Measurements from ENCODE around the gene GAB1. TPM values are rescaled to one million over a fixed set of nuclear protein-coding genes. Genes with fewer than 3 reads are reported as not detected.
A peak's percentile ranks its signal among the peaks of the same experiment; 100 is the strongest.

GAB1 gene
- total RNA-seq, 3 donors from 2014 or later (not counting 1 experiment from before 2014, with no cell fraction given): 11.5 to 25.4 (median 11.9) TPM

DNA sequence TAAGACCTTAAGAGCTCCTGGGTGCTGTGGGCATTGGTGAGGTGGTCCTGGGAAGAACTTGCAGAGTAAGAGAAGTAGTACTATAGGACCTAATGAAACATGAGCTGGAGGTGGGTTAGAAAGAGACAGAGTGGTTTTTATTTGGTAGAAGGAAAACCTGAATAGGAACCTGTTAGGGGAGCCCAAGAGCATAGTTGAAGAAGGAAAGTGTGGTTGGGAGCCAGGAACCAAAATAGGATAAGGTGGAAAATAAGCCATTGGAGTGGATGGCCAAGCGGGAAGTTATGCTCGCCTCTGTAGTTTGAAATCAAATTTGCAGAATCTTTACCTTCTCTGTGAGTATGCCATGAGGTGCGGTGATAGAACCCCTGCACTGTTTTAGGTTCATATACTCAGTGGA is 26.7 kb downstream of the GAB1 start:
- DNase-seq (no peak), ATAC-seq (no peak)
- Mint-ChIP-seq H3K4me3 (no peak overlapping the region), H3K36me3 (no peaks in the 10 kb centered on the region), H3K9me3 (no peaks in the 10 kb centered on the region), H3K27me3 (ENCODE audit: low read depth in 2 of 2) (no peaks in the 10 kb centered on the region), H3K27ac (peak overlapping the region; percentile 32 to 41), H3K4me1 (peaks cover 34 to 39% of the 10 kb centered on the region in 2 donors)
- Histone ChIP-seq H3K27ac (ENCODE audit: low read length) (peak overlapping the region; percentile 66), H3K4me1 (ENCODE audit: control insufficient read depth, insufficient read depth, low read length) (peaks cover 40% of the 10 kb centered on the region), H3K27me3 (ENCODE audit: control insufficient read depth, insufficient read depth, low read length) (no peaks in the 10 kb centered on the region), H3K4me3 (ENCODE audit: low read length) (no peak overlapping the region), H3K9me3 (ENCODE audit: control insufficient read depth, insufficient read depth, low read length) (no peaks in the 10 kb centered on the region), H3K36me3 (ENCODE audit: control insufficient read depth, insufficient read depth, low read length) (no peaks in the 10 kb centered on the region)
- intact Hi-C loops (cut with micrococcal nuclease): no loop called here
- TF ChIP-seq, protein P1, sequence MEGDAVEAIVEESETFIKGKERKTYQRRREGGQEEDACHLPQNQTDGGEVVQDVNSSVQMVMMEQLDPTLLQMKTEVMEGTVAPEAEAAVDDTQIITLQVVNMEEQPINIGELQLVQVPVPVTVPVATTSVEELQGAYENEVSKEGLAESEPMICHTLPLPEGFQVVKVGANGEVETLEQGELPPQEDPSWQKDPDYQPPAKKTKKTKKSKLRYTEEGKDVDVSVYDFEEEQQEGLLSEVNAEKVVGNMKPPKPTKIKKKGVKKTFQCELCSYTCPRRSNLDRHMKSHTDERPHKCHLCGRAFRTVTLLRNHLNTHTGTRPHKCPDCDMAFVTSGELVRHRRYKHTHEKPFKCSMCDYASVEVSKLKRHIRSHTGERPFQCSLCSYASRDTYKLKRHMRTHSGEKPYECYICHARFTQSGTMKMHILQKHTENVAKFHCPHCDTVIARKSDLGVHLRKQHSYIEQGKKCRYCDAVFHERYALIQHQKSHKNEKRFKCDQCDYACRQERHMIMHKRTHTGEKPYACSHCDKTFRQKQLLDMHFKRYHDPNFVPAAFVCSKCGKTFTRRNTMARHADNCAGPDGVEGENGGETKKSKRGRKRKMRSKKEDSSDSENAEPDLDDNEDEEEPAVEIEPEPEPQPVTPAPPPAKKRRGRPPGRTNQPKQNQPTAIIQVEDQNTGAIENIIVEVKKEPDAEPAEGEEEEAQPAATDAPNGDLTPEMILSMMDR (IDR thresholded peaks at IDR 0.05): no peak
- WGBS (ENCODE audit: insufficient coverage): 94% methylated on average over 3 of the region's 3 CpGs

DNA sequence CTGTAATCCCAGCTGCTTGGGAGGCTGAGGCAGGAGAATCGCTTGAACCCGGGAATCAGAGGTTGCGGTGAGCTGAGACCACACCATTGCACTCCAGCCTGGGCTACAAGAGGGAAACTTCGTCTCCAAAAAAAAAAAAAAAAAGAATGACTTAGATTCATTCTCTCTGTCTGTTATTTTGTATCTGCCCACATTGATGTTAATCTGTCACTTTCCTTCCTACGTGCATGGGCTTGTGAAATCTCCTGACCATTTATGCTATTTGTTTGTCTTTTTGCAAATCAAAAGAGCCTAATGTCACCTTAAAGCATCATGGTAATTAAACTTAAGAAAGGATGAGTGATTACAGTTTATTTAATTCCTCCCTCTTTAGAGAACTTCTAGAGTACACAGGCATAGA is 27.4 kb downstream of the GAB1 start:
- Mint-ChIP-seq H3K27ac (no peak overlapping the region), H3K4me1 (peaks cover 27 to 32% of the 10 kb centered on the region in 2 donors), H3K36me3 (no peaks in the 10 kb centered on the region), H3K9me3 (no peaks in the 10 kb centered on the region), H3K27me3 (ENCODE audit: low read depth in 2 of 2) (no peaks in the 10 kb centered on the region), H3K4me3 (no peak overlapping the region)
- DNase-seq (no peak), ATAC-seq (peak in 1 of 3 donors; percentile 51)
- no peak overlapping the region for H3K4me3 ChIP-seq (ENCODE audit: low read length)
- no peaks in the 10 kb centered on the region for H3K9me3 ChIP-seq (ENCODE audit: control insufficient read depth, insufficient read depth, low read length)
- intact Hi-C loops (cut with micrococcal nuclease): no loop called here
- H3K27me3 ChIP-seq (ENCODE audit: control insufficient read depth, insufficient read depth, low read length): no peaks in the 10 kb centered on the region
- 80% methylated on average over 5 of the region's 5 CpGs for WGBS (ENCODE audit: insufficient coverage)
- TF ChIP-seq, protein P1 (IDR thresholded peaks at IDR 0.05): no peak
- no peaks in the 10 kb centered on the region for H3K36me3 ChIP-seq (ENCODE audit: control insufficient read depth, insufficient read depth, low read length)
- peaks cover 36% of the 10 kb centered on the region for H3K4me1 ChIP-seq (ENCODE audit: control insufficient read depth, insufficient read depth, low read length)
- peak overlapping the region; percentile 66 for H3K27ac ChIP-seq (ENCODE audit: low read length)

DNA sequence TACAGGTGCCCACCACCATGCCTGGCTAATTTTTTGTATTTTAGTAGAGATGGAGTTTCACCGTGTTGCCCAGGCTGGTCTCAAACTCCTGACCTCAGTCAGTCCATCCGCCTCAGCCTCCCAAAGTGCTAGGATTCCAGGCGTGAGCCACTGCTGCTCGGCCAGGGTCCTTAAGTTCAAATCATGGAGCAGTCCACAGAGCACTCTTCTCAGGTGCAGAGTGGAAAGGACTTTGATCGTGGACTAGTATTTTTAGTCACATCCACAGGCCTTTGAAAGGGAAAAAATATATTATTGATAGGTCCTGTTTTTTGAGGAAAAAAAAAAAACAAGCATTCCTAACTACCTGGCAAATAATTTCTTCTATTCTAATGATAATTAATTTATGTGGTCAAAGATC is 31.2 kb downstream of the GAB1 start:
- intact Hi-C loops (cut with micrococcal nuclease): no loop called here
- Mint-ChIP-seq H3K4me1 (peaks cover 6 to 19% of the 10 kb centered on the region in 2 donors), H3K27me3 (ENCODE audit: low read depth in 2 of 2) (no peaks in the 10 kb centered on the region), H3K4me3 (no peak overlapping the region), H3K27ac (no peak overlapping the region), H3K36me3 (no peaks in the 10 kb centered on the region), H3K9me3 (peaks cover 0 to 2% of the 10 kb centered on the region in 2 donors)
- H3K9me3 ChIP-seq (ENCODE audit: control insufficient read depth, insufficient read depth, low read length): no peaks in the 10 kb centered on the region
- DNase-seq: no peak
- no peak overlapping the region for H3K4me3 ChIP-seq (ENCODE audit: low read length)
- 97% methylated on average over 5 of the region's 5 CpGs for WGBS (ENCODE audit: insufficient coverage)
- ATAC-seq: no peak
- TF ChIP-seq, protein P1 (IDR thresholded peaks at IDR 0.05): no peak
- H3K27ac ChIP-seq (ENCODE audit: low read length): no peak overlapping the region
- H3K4me1 ChIP-seq (ENCODE audit: control insufficient read depth, insufficient read depth, low read length): peaks cover 16% of the 10 kb centered on the region
- H3K27me3 ChIP-seq (ENCODE audit: control insufficient read depth, insufficient read depth, low read length): no peaks in the 10 kb centered on the region
- H3K36me3 ChIP-seq (ENCODE audit: control insufficient read depth, insufficient read depth, low read length): no peaks in the 10 kb centered on the region

DNA sequence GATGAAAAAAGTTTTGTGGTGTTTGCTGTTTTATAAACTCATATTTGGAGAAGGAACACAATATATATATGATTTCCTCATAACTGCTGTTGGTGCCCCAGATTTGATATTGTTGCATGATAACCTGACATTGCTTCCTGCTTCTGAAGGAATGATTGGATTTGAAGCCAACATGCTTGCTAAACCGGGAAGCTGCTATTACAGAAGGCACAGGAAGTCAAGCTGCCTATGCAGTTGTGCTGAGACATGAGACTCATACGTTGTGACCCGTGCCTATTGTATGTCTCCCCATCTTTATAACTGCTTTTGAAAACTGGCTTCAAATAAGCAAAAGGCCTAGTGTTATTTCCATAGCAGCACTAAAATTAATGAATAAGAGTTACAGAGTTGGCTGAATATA is 32.9 kb downstream of the GAB1 start:
- H3K9me3 ChIP-seq (ENCODE audit: control insufficient read depth, insufficient read depth, low read length): no peaks in the 10 kb centered on the region
- no peak overlapping the region for H3K27ac ChIP-seq (ENCODE audit: low read length)
- Mint-ChIP-seq H3K36me3 (no peaks in the 10 kb centered on the region), H3K27ac (no peak overlapping the region), H3K9me3 (peaks cover 0 to 2% of the 10 kb centered on the region in 2 donors), H3K4me1 (peaks cover 0 to 10% of the 10 kb centered on the region in 2 donors), H3K4me3 (no peak overlapping the region), H3K27me3 (ENCODE audit: low read depth in 2 of 2) (no peaks in the 10 kb centered on the region)
- intact Hi-C loops (cut with micrococcal nuclease): no loop called here
- no peaks in the 10 kb centered on the region for H3K36me3 ChIP-seq (ENCODE audit: control insufficient read depth, insufficient read depth, low read length)
- peaks cover 1% of the 10 kb centered on the region for H3K4me1 ChIP-seq (ENCODE audit: control insufficient read depth, insufficient read depth, low read length)
- ATAC-seq (no peak), DNase-seq (no peak)
- TF ChIP-seq, protein P1 (IDR thresholded peaks at IDR 0.05): no peak
- H3K27me3 ChIP-seq (ENCODE audit: control insufficient read depth, insufficient read depth, low read length): no peaks in the 10 kb centered on the region
- WGBS (ENCODE audit: insufficient coverage): 23% methylated on average over 3 of the region's 3 CpGs
- H3K4me3 ChIP-seq (ENCODE audit: low read length): no peak overlapping the region
